ENCODE data around the gene MAD2L1BP. TPM values are rescaled to one million over a fixed set of nuclear protein-coding genes. Genes with fewer than 3 reads are reported as not detected.
"Not testable (repeated sequence)": the region's sequence is repeated elsewhere in the genome, so short reads cannot be mapped to it uniquely, and the experiment has no call there.

MAD2L1BP gene
- total RNA-seq, 6 donors from 2014 or later = 16.8 to 66.4 (median 24.9) TPM

DNA sequence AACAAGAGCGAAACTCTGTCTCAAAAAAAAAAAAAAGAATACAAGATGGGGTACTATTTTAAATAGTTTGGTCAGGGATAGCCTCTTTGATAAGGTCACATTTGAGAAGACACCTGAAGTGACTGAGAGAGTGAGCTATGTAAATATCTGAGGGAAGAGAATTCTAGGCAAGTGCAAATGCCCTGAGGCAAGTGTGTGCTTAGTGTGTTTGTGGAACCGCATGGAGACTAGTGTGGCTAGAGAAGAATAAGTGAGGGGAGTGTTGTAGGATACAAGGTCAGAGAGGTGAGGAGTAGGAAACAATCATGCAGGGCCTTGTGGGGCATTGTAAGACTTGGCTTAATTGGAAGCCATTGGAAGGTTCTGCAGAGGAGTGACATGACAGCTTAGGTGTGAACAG is 12.6 kb downstream of the MAD2L1BP start:
- ATAC-seq (ENCODE audit: low FRiP score in 2 of 2) (no peak), DNase-seq (no peak)
- Histone ChIP-seq H3K9me3 (no peaks in the 10 kb centered on the region), H3K36me3 (no peaks in the 10 kb centered on the region), H3K27me3 (no peaks in the 10 kb centered on the region), H3K4me3 (no peak overlapping the region), H3K27ac (no peak overlapping the region), H3K4me1 (peaks cover 0 to 15% (median 11%) of the 10 kb centered on the region in 4 donors)
- 84 to 88% methylated on average over 2 of the region's 2 CpGs for WGBS, 2 donors
- TF ChIP-seq POLR2AphosphoS5 (IDR thresholded peaks at IDR 0.05) (no peak), POLR2A (IDR thresholded peaks at IDR 0.05) (no peak), EP300 (IDR thresholded peaks at IDR 0.05) (no peak)

DNA sequence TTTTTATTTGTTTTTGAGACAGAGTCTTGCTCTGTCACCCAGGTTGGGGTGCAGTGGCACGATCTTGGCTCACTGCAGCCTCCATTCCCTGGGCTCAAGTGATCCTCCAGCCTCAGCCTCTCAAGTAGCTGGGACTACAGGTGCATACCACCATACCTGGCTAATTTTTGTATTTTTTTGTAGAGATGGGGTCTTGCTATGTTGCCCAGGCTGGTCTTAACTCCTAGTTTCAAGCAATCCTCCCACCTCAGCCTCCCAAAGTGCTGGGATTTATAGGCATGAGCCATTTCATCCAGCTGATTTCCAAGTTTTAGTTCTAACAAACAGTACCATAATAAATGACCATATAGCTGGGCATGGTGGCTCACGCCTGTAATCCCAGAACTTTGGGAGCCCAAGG is 17.2 kb downstream of the MAD2L1BP start:
- H3K9me3 ChIP-seq; ATAC-seq (ENCODE audit: low FRiP score in 2 of 2); H3K36me3 ChIP-seq; H3K4me3 ChIP-seq; H3K27me3 ChIP-seq; H3K4me1 ChIP-seq; DNase-seq; H3K27ac ChIP-seq: not testable (repeated sequence)
- WGBS, 2 donors = 92 to 95% methylated on average over 2 of the region's 2 CpGs

GRCh38 chr6:43657221-43657802 is 21.7 kb downstream of the MAD2L1BP start:
- no peak for ATAC-seq (ENCODE audit: low FRiP score in 2 of 2)
- H3K27ac ChIP-seq = no peak overlapping the region
- H3K36me3 ChIP-seq = no peaks in the 10 kb centered on the region
- DNase-seq = no peak
- WGBS, 2 donors = 85 to 92% methylated on average over 3 of the region's 3 CpGs
- no peaks in the 10 kb centered on the region for H3K4me1 ChIP-seq
- TF ChIP-seq POLR2A (IDR thresholded peaks at IDR 0.05) = no peak
- TF ChIP-seq, protein P1, sequence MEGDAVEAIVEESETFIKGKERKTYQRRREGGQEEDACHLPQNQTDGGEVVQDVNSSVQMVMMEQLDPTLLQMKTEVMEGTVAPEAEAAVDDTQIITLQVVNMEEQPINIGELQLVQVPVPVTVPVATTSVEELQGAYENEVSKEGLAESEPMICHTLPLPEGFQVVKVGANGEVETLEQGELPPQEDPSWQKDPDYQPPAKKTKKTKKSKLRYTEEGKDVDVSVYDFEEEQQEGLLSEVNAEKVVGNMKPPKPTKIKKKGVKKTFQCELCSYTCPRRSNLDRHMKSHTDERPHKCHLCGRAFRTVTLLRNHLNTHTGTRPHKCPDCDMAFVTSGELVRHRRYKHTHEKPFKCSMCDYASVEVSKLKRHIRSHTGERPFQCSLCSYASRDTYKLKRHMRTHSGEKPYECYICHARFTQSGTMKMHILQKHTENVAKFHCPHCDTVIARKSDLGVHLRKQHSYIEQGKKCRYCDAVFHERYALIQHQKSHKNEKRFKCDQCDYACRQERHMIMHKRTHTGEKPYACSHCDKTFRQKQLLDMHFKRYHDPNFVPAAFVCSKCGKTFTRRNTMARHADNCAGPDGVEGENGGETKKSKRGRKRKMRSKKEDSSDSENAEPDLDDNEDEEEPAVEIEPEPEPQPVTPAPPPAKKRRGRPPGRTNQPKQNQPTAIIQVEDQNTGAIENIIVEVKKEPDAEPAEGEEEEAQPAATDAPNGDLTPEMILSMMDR (IDR thresholded peaks at IDR 0.05) = no peak
- TF ChIP-seq EP300 (IDR thresholded peaks at IDR 0.05) = no peak
- no peak for TF ChIP-seq POLR2AphosphoS5 (IDR thresholded peaks at IDR 0.05)
- H3K27me3 ChIP-seq = no peaks in the 10 kb centered on the region
- H3K4me3 ChIP-seq = no peak overlapping the region
- no peaks in the 10 kb centered on the region for H3K9me3 ChIP-seq

DNA sequence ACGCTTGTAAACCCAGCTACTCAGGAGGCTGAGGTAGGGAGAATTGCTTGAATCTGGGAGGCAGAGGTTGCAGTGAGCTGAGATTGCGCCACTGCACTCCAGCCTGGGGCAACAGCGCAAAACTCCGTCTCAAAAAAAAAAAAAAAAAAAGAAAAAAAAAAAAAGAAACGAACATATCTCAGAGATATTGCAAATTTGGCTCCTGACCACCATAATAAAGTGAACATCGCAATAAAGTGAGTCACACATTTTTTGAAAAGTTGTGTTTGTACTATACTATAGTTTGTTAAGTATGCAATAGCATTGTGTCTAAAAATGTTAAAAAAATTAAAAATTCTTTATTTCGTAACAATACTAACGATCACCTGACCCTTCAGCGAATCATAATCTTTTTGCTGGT is 22.5 kb downstream of the MAD2L1BP start:
- 83 to 88% methylated on average over 9 of the region's 9 CpGs for WGBS, 2 donors
- TF ChIP-seq, protein P1 (IDR thresholded peaks at IDR 0.05) = no peak
- TF ChIP-seq POLR2AphosphoS5 (IDR thresholded peaks at IDR 0.05) (no peak), EP300 (IDR thresholded peaks at IDR 0.05) (no peak), POLR2A (IDR thresholded peaks at IDR 0.05) (no peak)
- H3K27me3 ChIP-seq = no peaks in the 10 kb centered on the region
- no peak overlapping the region for H3K27ac ChIP-seq
- H3K36me3 ChIP-seq = no peaks in the 10 kb centered on the region
- DNase-seq = no peak
- H3K4me3 ChIP-seq = no peak overlapping the region
- no peaks in the 10 kb centered on the region for H3K4me1 ChIP-seq
- ATAC-seq (ENCODE audit: low FRiP score in 2 of 2) = no peak
- no peaks in the 10 kb centered on the region for H3K9me3 ChIP-seq

DNA sequence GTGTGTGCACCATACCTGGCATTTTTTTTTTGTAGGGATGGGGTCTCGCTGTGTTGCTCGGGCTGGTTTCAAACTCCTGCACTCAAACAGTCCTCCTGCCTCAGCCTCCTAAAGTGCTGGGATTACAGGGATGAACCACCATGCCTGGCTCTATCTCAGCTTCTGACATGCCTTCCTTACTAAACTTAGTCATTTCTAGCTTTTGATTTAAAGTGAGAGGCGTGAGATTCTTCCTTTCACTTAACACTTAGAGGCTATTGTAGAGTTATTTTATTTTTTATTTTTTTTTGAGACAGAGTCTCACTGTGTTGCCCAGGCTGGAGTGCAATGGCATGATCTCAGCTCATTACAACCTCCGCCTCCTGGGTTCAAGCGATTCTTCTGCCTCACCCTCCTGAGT is 27.3 kb downstream of the MAD2L1BP start:
- not testable (repeated sequence) for DNase-seq; H3K27ac ChIP-seq; H3K27me3 ChIP-seq; ATAC-seq (ENCODE audit: low FRiP score in 2 of 2); H3K36me3 ChIP-seq; H3K4me3 ChIP-seq; H3K9me3 ChIP-seq
- 86 to 95% methylated on average over 5 of the region's 5 CpGs for WGBS, 2 donors
- peaks cover 10% of the 10 kb centered on the region in 4 donors for H3K4me1 ChIP-seq

GRCh38 chr6:43665376-43665775 is 29.7 kb downstream of the MAD2L1BP start:
- peaks cover 0 to 3% (median under 1%) of the 10 kb centered on the region in 4 donors for H3K36me3 ChIP-seq
- TF ChIP-seq, protein P1 (IDR thresholded peaks at IDR 0.05) = no peak
- TF ChIP-seq POLR2A (IDR thresholded peaks at IDR 0.05) (no peak), POLR2AphosphoS5 (IDR thresholded peaks at IDR 0.05) (no peak), EP300 (IDR thresholded peaks at IDR 0.05) (no peak)
- no peaks in the 10 kb centered on the region for H3K9me3 ChIP-seq
- no peak for DNase-seq
- no peak overlapping the region for H3K27ac ChIP-seq
- peaks cover 21 to 29% (median 24%) of the 10 kb centered on the region in 4 donors for H3K4me1 ChIP-seq
- ATAC-seq (ENCODE audit: low FRiP score in 2 of 2) = no peak
- H3K4me3 ChIP-seq = no peak overlapping the region
- no peaks in the 10 kb centered on the region for H3K27me3 ChIP-seq
- 100% methylated on average over 1 of the region's 1 CpG; no CpG with 5 or more reads in 1 of the 2 donors for WGBS, 2 donors

All from upper lobe of left lung (tissue), 6 donors.